ENCODE results near the gene METAP1D. TPM values are rescaled to one million over a fixed set of nuclear protein-coding genes. Genes with fewer than 3 reads are reported as not detected.
"Not testable (repeated sequence)": the region's sequence is repeated elsewhere in the genome, so short reads cannot be mapped to it uniquely, and the experiment has no call there.

The METAP1D gene
- total and polyA plus RNA-seq, 9 donors, result 7.0 to 14.3 (median 10.9) TPM

DNA sequence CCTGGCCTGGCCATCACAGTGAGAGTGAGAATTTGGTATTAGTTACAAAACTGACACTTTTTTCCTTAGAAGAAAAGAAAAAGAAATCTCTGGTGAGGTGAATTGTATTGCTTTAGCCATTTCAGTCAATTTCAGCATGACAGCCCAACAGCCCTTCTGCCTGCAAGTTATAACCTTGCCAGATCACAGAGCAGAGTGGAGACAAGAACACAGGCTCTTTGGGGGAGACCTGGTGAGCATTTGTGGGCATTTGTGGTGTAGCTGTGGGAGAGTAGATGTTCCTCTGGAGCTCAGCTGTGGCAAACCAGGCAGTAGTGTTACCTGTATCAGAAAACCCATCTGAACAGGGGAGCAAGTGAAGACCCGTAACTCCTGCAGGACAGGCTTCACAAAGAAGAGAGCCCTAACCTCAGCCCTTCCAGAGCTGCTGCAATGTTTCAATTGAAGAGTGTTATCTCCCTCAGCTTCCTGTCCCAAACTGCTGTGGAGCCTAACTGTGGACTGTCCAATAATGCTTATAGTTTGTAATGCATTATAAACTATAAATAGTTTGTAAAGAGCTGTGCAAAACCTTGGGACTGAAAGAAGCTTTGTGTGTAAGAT lies 62.8 kb downstream of the METAP1D start:
- DNase-seq, result no peak
- no peaks in the 10 kb centered on the region for H3K27me3 ChIP-seq
- H3K36me3 ChIP-seq, result no peaks in the 10 kb centered on the region
- no peaks in the 10 kb centered on the region for H3K4me1 ChIP-seq (ENCODE audit: insufficient read depth)
- intact Hi-C loops (cut with DNase I), result no loop called here
- no peak overlapping the region for H3K4me3 ChIP-seq
- no peaks in the 10 kb centered on the region for H3K9me3 ChIP-seq
- TF ChIP-seq EP300 (IDR thresholded peaks at IDR 0.05) (no peak), POLR2A (IDR thresholded peaks at IDR 0.05) (no peak)
- TF ChIP-seq, protein P1, sequence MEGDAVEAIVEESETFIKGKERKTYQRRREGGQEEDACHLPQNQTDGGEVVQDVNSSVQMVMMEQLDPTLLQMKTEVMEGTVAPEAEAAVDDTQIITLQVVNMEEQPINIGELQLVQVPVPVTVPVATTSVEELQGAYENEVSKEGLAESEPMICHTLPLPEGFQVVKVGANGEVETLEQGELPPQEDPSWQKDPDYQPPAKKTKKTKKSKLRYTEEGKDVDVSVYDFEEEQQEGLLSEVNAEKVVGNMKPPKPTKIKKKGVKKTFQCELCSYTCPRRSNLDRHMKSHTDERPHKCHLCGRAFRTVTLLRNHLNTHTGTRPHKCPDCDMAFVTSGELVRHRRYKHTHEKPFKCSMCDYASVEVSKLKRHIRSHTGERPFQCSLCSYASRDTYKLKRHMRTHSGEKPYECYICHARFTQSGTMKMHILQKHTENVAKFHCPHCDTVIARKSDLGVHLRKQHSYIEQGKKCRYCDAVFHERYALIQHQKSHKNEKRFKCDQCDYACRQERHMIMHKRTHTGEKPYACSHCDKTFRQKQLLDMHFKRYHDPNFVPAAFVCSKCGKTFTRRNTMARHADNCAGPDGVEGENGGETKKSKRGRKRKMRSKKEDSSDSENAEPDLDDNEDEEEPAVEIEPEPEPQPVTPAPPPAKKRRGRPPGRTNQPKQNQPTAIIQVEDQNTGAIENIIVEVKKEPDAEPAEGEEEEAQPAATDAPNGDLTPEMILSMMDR (IDR thresholded peaks at IDR 0.05), result no peak
- WGBS, 3 donors, result 97 to 100% (median 100%) methylated on average over 1 of the region's 1 CpG
- H3K27ac ChIP-seq, result no peak overlapping the region

DNA sequence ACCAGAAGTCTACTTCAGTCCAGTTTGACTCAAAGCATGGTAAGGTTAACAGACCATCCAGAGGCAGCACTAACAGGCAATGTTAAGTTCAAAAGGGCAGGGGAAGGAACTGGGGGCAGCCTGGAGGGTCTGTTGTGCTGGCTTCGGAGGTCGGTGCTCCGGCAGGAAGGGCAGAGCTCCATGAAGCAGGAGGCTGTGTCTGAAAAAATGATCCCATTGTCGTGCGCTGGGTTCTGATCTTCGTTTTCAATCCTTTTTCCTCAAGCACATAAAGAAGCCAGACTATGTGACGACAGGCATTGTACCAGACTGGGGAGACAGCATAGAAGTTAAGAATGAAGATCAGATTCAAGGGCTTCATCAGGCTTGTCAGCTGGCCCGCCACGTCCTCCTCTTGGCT lies 63.7 kb downstream of the METAP1D start:
- 93 to 94% (median 94%) methylated on average over 9 of the region's 9 CpGs for WGBS, 3 donors
- no peaks in the 10 kb centered on the region for H3K36me3 ChIP-seq
- TF ChIP-seq EP300 (IDR thresholded peaks at IDR 0.05), result no peak
- TF ChIP-seq, protein P1 (IDR thresholded peaks at IDR 0.05), result no peak
- TF ChIP-seq POLR2A (IDR thresholded peaks at IDR 0.05), result no peak
- no peak overlapping the region for H3K27ac ChIP-seq
- no peaks in the 10 kb centered on the region for H3K27me3 ChIP-seq
- H3K9me3 ChIP-seq, result no peaks in the 10 kb centered on the region
- H3K4me1 ChIP-seq (ENCODE audit: insufficient read depth), result no peaks in the 10 kb centered on the region
- intact Hi-C loops (cut with DNase I), result no loop called here
- H3K4me3 ChIP-seq, result no peak overlapping the region
- DNase-seq, result no peak

DNA sequence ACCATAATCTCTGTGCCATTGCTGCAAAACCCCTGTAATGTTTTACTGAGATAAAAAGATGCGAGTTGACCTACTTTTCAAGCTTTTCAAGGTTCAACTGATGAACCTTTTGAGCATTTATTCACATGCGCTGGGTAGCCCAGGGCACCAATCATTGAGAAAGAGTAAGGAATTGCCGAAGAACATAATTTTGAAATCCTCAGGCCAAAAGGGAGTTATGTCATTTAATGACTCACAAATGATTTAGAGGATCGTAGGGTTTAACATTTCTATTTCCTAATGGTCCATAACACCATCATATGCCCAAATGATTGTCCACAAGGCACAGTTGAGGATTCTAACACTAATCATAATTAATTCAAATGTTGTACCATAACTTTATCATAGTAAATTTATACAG lies 65.4 kb downstream of the METAP1D start:
- intact Hi-C loops (cut with DNase I), result no loop called here
- no peaks in the 10 kb centered on the region for H3K36me3 ChIP-seq
- DNase-seq, result no peak
- H3K27ac ChIP-seq, result no peak overlapping the region
- TF ChIP-seq, protein P1 (IDR thresholded peaks at IDR 0.05), result no peak
- TF ChIP-seq POLR2A (IDR thresholded peaks at IDR 0.05) (no peak), EP300 (IDR thresholded peaks at IDR 0.05) (no peak)
- H3K9me3 ChIP-seq, result no peaks in the 10 kb centered on the region
- no peaks in the 10 kb centered on the region for H3K4me1 ChIP-seq (ENCODE audit: insufficient read depth)
- H3K4me3 ChIP-seq, result no peak overlapping the region
- WGBS, 3 donors, result 94 to 97% (median 96%) methylated on average over 4 of the region's 4 CpGs
- H3K27me3 ChIP-seq, result no peaks in the 10 kb centered on the region

DNA sequence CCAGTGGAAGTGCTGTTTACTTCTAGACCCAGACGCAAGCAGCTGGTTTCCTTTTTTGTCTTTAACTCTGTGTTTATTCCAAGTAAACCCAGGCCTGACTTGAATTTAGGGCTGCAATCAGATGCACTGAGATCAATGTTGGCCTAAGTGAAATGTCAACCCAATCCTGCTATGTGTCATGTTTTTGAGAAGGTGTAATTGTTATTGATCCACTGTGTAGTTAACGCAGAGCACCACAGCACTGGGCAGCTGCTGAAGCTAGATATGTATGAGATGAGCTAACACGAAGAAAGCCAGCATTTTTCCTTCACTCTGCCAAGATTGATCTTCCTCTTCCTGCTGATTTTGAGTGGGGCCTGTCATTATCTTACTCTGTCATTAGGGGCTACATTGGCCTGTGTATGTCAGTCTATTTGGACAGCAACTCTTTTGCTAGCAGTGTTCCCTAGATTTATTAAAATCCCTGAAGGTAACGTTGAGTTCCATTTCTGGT lies 66.7 kb downstream of the METAP1D start:
- H3K4me3 ChIP-seq, result no peak overlapping the region
- H3K36me3 ChIP-seq, result no peaks in the 10 kb centered on the region
- DNase-seq, result no peak
- TF ChIP-seq POLR2A (IDR thresholded peaks at IDR 0.05) (no peak), EP300 (IDR thresholded peaks at IDR 0.05) (no peak)
- TF ChIP-seq, protein P1 (IDR thresholded peaks at IDR 0.05), result no peak
- no peaks in the 10 kb centered on the region for H3K9me3 ChIP-seq
- no peak overlapping the region for H3K27ac ChIP-seq
- H3K27me3 ChIP-seq, result no peaks in the 10 kb centered on the region
- 56 to 80% (median 62%) methylated on average over 4 of the region's 4 CpGs for WGBS, 3 donors
- intact Hi-C loops (cut with DNase I), result no loop called here
- no peaks in the 10 kb centered on the region for H3K4me1 ChIP-seq (ENCODE audit: insufficient read depth)

DNA sequence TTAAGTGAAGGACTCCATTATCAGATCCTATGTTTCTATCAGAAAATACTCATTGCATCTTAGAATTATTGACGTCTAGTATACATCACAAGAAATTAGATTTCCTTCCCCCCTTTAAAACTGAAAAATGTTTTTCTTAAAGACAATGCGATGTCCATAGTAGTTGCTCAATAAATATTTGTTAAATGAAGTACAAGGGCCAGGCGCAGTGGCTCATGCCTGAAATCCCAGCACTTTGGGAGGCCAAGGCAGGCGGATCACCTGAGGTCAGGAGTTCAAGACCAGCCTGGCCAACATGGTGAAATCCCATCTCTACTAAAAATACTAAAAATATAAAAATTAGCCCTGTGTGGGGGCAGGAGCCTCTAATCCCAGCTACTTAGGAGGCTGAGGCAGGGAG lies 68.2 kb downstream of the METAP1D start:
- H3K4me3 ChIP-seq; intact Hi-C loops (cut with DNase I); H3K9me3 ChIP-seq; H3K27ac ChIP-seq; H3K27me3 ChIP-seq; DNase-seq; H3K36me3 ChIP-seq; H3K4me1 ChIP-seq (ENCODE audit: insufficient read depth): not testable (repeated sequence)
- 89 to 99% (median 98%) methylated on average over 4 of the region's 4 CpGs for WGBS, 3 donors
